Activated CD8-positive, alpha-beta memory T cell treated with anti-CD3 and anti-CD28 coated beads, Interleukin-2, amount 50 U/mL, for 24 hours (primary cell): ENCODE measurements around the gene JOSD2.

ENCODE experiments used
- DNase-seq: peaks from one replicate; pipeline ENCODE4 v3.0.0-alpha.2; 2020; ENCODE audit errors: extremely low read depth

The JOSD2 gene

GRCh38 chr19:50514346-50515167 is 3.6 kb upstream of the JOSD2 start:
- DNase-seq: no peak

GRCh38 chr19:50513746-50514345 is 2.9 kb upstream of the JOSD2 start, which contains the start of gene ASPDH:
Gene ASPDH, minus strand, starts transcription at chr19:50513913. Its CDS starts 90 bp downstream, at chr19:50513823.
- DNase-seq: no peak

GRCh38 chr19:50512999-50513745 is 2.2 kb upstream of the JOSD2 start:
- DNase-seq: no peak

- DNase-seq: no peak
Observed at GRCh38 chr19:50512112-50512998, 1.4 kb upstream of the JOSD2 start.

- no peak for DNase-seq
Observed at GRCh38 chr19:50510700-50511068, 307 bp downstream of the JOSD2 start.

GRCh38 chr19:50510121-50510670 is 795 bp downstream of the JOSD2 start:
- DNase-seq: no peak

GRCh38 chr19:50509366-50509765 is 1.6 kb downstream of the JOSD2 start:
- DNase-seq: no peak

- no peak for DNase-seq
Observed at GRCh38 chr19:50508843-50509190, 2.2 kb downstream of the JOSD2 start.

GRCh38 chr19:50507376-50507775 is 3.6 kb downstream of the JOSD2 start:
- DNase-seq: no peak

- DNase-seq: no peak
Observed at GRCh38 chr19:50506700-50507099, 4.3 kb downstream of the JOSD2 start.

GRCh38 chr19:50505856-50506611 is 5.0 kb downstream of the JOSD2 start:
- DNase-seq: no peak

- DNase-seq: no peak
Observed at GRCh38 chr19:50501568-50502475, 9.2 kb downstream of the JOSD2 start.

- DNase-seq: no peak
Observed at GRCh38 chr19:50501186-50501567, 9.8 kb downstream of the JOSD2 start.

- DNase-seq: no peak
Observed at GRCh38 chr19:50500753-50501151, 10.2 kb downstream of the JOSD2 start.

- no peak for DNase-seq
Observed at GRCh38 chr19:50500060-50500752, 10.8 kb downstream of the JOSD2 start.

GRCh38 chr19:50498219-50499056 is 12.6 kb downstream of the JOSD2 start:
- no peak for DNase-seq

- DNase-seq: no peak
Observed at GRCh38 chr19:50497022-50497405, 14.0 kb downstream of the JOSD2 start.
